ENCODE data around the gene DLX3. TPM values are rescaled to one million over a fixed set of nuclear protein-coding genes. Genes with fewer than 3 reads are reported as not detected.

The DLX3 gene
- polyA plus RNA-seq, 1 of the 3 experiments (the other 2 are of a cell fraction), result not detected

- H3K27me3 ChIP-seq (ENCODE audit: insufficient read depth), result no peaks in the 10 kb centered on the region
- DNase-seq, result peak; percentile 24
- 82% methylated on average over 7 of the region's 7 CpGs for WGBS (ENCODE audit: low lambda C conversion rate)
- CTCF ChIA-PET, result interaction anchor here (0.7 to 15.7 kb wide), 15 partner anchors 9 to 591 kb away, joined by 3 to 353 read pairs (median 10); partner anchors contain the start of genes ITGA3 and PDK2
- no peaks in the 10 kb centered on the region for H3K36me3 ChIP-seq (replicated peaks in 1 of 2; ENCODE audit: control insufficient read depth in 1 of 2, insufficient read depth in 2 of 2, low read length in 1 of 2)
- no peaks in the 10 kb centered on the region for H3K9me2 ChIP-seq
- peak overlapping the region; percentile 89 for H3K9ac ChIP-seq
- H2AFZ ChIP-seq (ENCODE audit: low read depth), result no peak overlapping the region
- POLR2A ChIA-PET, result no interaction called here
- H3K27ac ChIP-seq (ENCODE audit: low read depth in 2 of 2, low read length in 1 of 2), result peak overlapping the region in 1 of 2 experiments; percentile 99; a peak in 2 of 4 replicates
- peaks cover 60% of the 10 kb centered on the region for H3F3A ChIP-seq (replicated peaks; ENCODE audit: insufficient read depth)
- H3K79me2 ChIP-seq (ENCODE audit: insufficient read depth), result peaks cover 13% of the 10 kb centered on the region; the same call in 1 of the 2 replicates
- H3K4me1 ChIP-seq (ENCODE audit: control insufficient read depth in 1 of 2, insufficient read depth in 2 of 2, low read depth in 1 of 2, low read length in 1 of 2), result peaks cover 16 to 36% of the 10 kb centered on the region in 2 experiments; a peak in 3 of 4 replicates
- no peaks in the 10 kb centered on the region for H4K20me1 ChIP-seq (ENCODE audit: insufficient read depth)
- no peak overlapping the region for H3K4me3 ChIP-seq (ENCODE audit: low read depth in 2 of 2, low read length in 1 of 2)
- H3K9me3 ChIP-seq, result no peaks in the 10 kb centered on the region
- TF ChIP-seq, protein P1, sequence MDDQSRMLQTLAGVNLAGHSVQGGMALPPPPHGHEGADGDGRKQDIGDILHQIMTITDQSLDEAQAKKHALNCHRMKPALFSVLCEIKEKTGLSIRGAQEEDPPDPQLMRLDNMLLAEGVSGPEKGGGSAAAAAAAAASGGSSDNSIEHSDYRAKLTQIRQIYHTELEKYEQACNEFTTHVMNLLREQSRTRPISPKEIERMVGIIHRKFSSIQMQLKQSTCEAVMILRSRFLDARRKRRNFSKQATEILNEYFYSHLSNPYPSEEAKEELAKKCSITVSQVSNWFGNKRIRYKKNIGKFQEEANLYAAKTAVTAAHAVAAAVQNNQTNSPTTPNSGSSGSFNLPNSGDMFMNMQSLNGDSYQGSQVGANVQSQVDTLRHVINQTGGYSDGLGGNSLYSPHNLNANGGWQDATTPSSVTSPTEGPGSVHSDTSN (IDR thresholded peaks at IDR 0.05), result no peak
- TF ChIP-seq, protein P2, sequence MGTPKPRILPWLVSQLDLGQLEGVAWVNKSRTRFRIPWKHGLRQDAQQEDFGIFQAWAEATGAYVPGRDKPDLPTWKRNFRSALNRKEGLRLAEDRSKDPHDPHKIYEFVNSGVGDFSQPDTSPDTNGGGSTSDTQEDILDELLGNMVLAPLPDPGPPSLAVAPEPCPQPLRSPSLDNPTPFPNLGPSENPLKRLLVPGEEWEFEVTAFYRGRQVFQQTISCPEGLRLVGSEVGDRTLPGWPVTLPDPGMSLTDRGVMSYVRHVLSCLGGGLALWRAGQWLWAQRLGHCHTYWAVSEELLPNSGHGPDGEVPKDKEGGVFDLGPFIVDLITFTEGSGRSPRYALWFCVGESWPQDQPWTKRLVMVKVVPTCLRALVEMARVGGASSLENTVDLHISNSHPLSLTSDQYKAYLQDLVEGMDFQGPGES (IDR thresholded peaks at IDR 0.05; ENCODE audit: low read depth, low read length), result no peak
- TF ChIP-seq, protein P3, sequence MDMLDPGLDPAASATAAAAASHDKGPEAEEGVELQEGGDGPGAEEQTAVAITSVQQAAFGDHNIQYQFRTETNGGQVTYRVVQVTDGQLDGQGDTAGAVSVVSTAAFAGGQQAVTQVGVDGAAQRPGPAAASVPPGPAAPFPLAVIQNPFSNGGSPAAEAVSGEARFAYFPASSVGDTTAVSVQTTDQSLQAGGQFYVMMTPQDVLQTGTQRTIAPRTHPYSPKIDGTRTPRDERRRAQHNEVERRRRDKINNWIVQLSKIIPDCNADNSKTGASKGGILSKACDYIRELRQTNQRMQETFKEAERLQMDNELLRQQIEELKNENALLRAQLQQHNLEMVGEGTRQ (IDR thresholded peaks at IDR 0.05; ENCODE audit: borderline replicate concordance, low read depth, low read length), result no peak
- no peak for TF ChIP-seq ELF1 (IDR thresholded peaks at IDR 0.05)
- no peak for TF ChIP-seq FOSL2 (IDR thresholded peaks at IDR 0.05; ENCODE audit: borderline replicate concordance, low read depth)
- peak overlapping the region; percentile 98 for H3K4me2 ChIP-seq
Measured at GRCh38 chr17:50029185-50029584, 34.2 kb upstream of the DLX3 start.

GRCh38 chr17:50028736-50029120 lies 33.7 kb upstream of the DLX3 start:
- POLR2A ChIA-PET, result no interaction called here
- no peaks in the 10 kb centered on the region for H3K9me3 ChIP-seq
- H3K4me3 ChIP-seq (ENCODE audit: low read depth in 2 of 2, low read length in 1 of 2), result no peak overlapping the region
- CTCF ChIA-PET, result interaction anchor here (0.7 to 15.7 kb wide), 18 partner anchors 10 to 590 kb away, joined by 3 to 353 read pairs (median 7); partner anchors contain the start of genes ITGA3 and PDK2
- no peaks in the 10 kb centered on the region for H3K9me2 ChIP-seq
- 74% methylated on average over 6 of the region's 6 CpGs for WGBS (ENCODE audit: low lambda C conversion rate)
- peaks cover 16 to 32% of the 10 kb centered on the region in 2 experiments; a peak in 3 of 4 replicates for H3K4me1 ChIP-seq (ENCODE audit: control insufficient read depth in 1 of 2, insufficient read depth in 2 of 2, low read depth in 1 of 2, low read length in 1 of 2)
- H3K4me2 ChIP-seq, result peak overlapping the region; percentile 98
- H3K36me3 ChIP-seq (replicated peaks in 1 of 2; ENCODE audit: control insufficient read depth in 1 of 2, insufficient read depth in 2 of 2, low read length in 1 of 2), result no peaks in the 10 kb centered on the region
- peak overlapping the region; percentile 89 for H3K9ac ChIP-seq
- peak overlapping the region; percentile 36; the same call in 1 of the 2 replicates for H2AFZ ChIP-seq (ENCODE audit: low read depth)
- peak; percentile 21 for DNase-seq
- H3F3A ChIP-seq (replicated peaks; ENCODE audit: insufficient read depth), result peaks cover 61% of the 10 kb centered on the region
- no peaks in the 10 kb centered on the region for H3K27me3 ChIP-seq (ENCODE audit: insufficient read depth)
- no peaks in the 10 kb centered on the region for H4K20me1 ChIP-seq (ENCODE audit: insufficient read depth)
- no peak for TF ChIP-seq CTCF (IDR thresholded peaks at IDR 0.05)
- no peak for TF ChIP-seq FOXM1 (IDR thresholded peaks at IDR 0.05; ENCODE audit: low read depth)
- TF ChIP-seq FOXJ3 (CRISPR knock-in tag; IDR thresholded peaks at IDR 0.05), result no peak
- TF ChIP-seq NRF1 (IDR thresholded peaks at IDR 0.05; ENCODE audit: low read depth, low read length), result no peak
- TF ChIP-seq SMC3 (IDR thresholded peaks at IDR 0.05; ENCODE audit: low read depth, low read length), result no peak
- TF ChIP-seq RAD21 (IDR thresholded peaks at IDR 0.05; ENCODE audit: low read length), result no peak
- no peak for TF ChIP-seq GABPA (IDR thresholded peaks at IDR 0.05; ENCODE audit: low read depth)
- peaks cover 13% of the 10 kb centered on the region; the same call in 1 of the 2 replicates for H3K79me2 ChIP-seq (ENCODE audit: insufficient read depth)
- H3K27ac ChIP-seq (ENCODE audit: low read depth in 2 of 2, low read length in 1 of 2), result peak overlapping the region; percentile 74 to 99; a peak in 3 of 4 replicates
